Smooth muscle cell (in vitro differentiated cells): ENCODE measurements around the gene ATP8B4. TPM values are rescaled to one million over a fixed set of nuclear protein-coding genes. Genes with fewer than 3 reads are reported as not detected.

Source experiments
- DNase-seq: peaks from one replicate; lab custom pipeline; 2025; ENCODE audit not compliant: unreplicated experiment; lab: John Stamatoyannopoulos, UW
- H2AFZ ChIP-seq: fragments of 200-600 bp; sonication (generic); 2 replicates; pipeline ENCODE4 v1.6.0; 2016; ENCODE audit warnings: antibody characterized with exemption, low read depth, mild to moderate bottlenecking
- H3F3A ChIP-seq: fragments of 200-600 bp; sonication (generic); 2 replicates; pipeline ENCODE4 v1.6.0; 2017; ENCODE audit warnings: antibody characterized with exemption, low read depth
- H3K27ac ChIP-seq: fragments of 200-600 bp; sonication (generic); 2 replicates; pipeline ENCODE4 v1.5.1; 2016; ENCODE audit warnings: low read depth, mild to moderate bottlenecking
- H3K27me3 ChIP-seq: fragments of 200-600 bp; sonication (generic); 2 replicates; pipeline ENCODE4 v1.6.1; 2016; ENCODE audit warnings: low read depth, mild to moderate bottlenecking
- H3K36me3 ChIP-seq: fragments of 200-600 bp; sonication (generic); 2 replicates; pipeline ENCODE4 v1.5.1; 2016; ENCODE audit warnings: low read depth
- H3K4me1 ChIP-seq: fragments of 200-600 bp; sonication (generic); 2 replicates; pipeline ENCODE4 v1.5.1; 2016; ENCODE audit warnings: low read depth
- H3K4me2 ChIP-seq: fragments of 200-600 bp; sonication (generic); 2 replicates; pipeline ENCODE4 v1.6.0; 2016; ENCODE audit warnings: mild to moderate bottlenecking
- H3K4me3 ChIP-seq: fragments of 200-600 bp; sonication (generic); 2 replicates; pipeline ENCODE4 v1.5.1; 2016; ENCODE audit warnings: mild to moderate bottlenecking
- H3K79me2 ChIP-seq: fragments of 200-600 bp; sonication (generic); 2 replicates; pipeline ENCODE4 v1.6.0; 2016; ENCODE audit warnings: low read depth, mild to moderate bottlenecking
- H3K9ac ChIP-seq: fragments of 200-600 bp; sonication (generic); 2 replicates; pipeline ENCODE4 v1.6.0; 2016; ENCODE audit warnings: low read depth
- H3K9me3 ChIP-seq: fragments of 200-600 bp; sonication (generic); replicated peaks from 2 replicates; pipeline ENCODE4 v1.5.1; 2016; ENCODE audit warnings: low read depth
- H4K20me1 ChIP-seq: fragments of 200-600 bp; sonication (generic); 2 replicates; pipeline ENCODE4 v1.6.0; 2016; ENCODE audit warnings: low read depth
- WGBS: methylation state at CpG from one replicate; pipeline ENCODE4 v1.1.7; 2016; ENCODE audit warnings: low lambda C conversion rate; 5-methylcytosine and 5-hydroxymethylcytosine counted together
- polyA plus RNA-seq: library from polyadenylated mRNA; unstranded; fragments of >200 nt; fragmentation: Nextera tagmentation; extraction: Ambion mirVana; gene quantifications from 2 replicates; pipeline ENCODE4 v1.2.1, GENCODE V29; 2016
- total RNA-seq: library from RNA; depleted of rRNA; stranded (reverse); fragments of >200 nt; gene quantifications from 2 replicates; pipeline ENCODE4 v1.2.3, GENCODE V29; 2014
- TF ChIP-seq, protein P1 (sequence below): fragments of 200-600 bp; sonication (generic); IDR thresholded peaks from 2 replicates; pipeline ENCODE4 v1.5.1; 2017; ENCODE audit warnings: borderline replicate concordance, mild to moderate bottlenecking, antibody characterized with exemption; ENCODE audit not compliant: insufficient read depth, poor library complexity, severe bottlenecking

The ATP8B4 gene
- total and polyA plus RNA-seq, 2 experiments from 2014 or later, result 21.7 to 60.5 TPM

GRCh38 chr15:50018491-50018890 is 100.5 kb downstream of the ATP8B4 start:
- Histone ChIP-seq H3K36me3 (no peaks in the 10 kb centered on the region), H3K9ac (no peak overlapping the region), H3K79me2 (no peaks in the 10 kb centered on the region), H3K4me2 (no peak overlapping the region), H4K20me1 (no peaks in the 10 kb centered on the region), H3F3A (no peaks in the 10 kb centered on the region), H2AFZ (no peak overlapping the region), H3K27ac (no peak overlapping the region), H3K4me3 (no peak overlapping the region), H3K4me1 (no peaks in the 10 kb centered on the region), H3K27me3 (no peaks in the 10 kb centered on the region), H3K9me3 (no peaks in the 10 kb centered on the region)
- TF ChIP-seq, protein P1, sequence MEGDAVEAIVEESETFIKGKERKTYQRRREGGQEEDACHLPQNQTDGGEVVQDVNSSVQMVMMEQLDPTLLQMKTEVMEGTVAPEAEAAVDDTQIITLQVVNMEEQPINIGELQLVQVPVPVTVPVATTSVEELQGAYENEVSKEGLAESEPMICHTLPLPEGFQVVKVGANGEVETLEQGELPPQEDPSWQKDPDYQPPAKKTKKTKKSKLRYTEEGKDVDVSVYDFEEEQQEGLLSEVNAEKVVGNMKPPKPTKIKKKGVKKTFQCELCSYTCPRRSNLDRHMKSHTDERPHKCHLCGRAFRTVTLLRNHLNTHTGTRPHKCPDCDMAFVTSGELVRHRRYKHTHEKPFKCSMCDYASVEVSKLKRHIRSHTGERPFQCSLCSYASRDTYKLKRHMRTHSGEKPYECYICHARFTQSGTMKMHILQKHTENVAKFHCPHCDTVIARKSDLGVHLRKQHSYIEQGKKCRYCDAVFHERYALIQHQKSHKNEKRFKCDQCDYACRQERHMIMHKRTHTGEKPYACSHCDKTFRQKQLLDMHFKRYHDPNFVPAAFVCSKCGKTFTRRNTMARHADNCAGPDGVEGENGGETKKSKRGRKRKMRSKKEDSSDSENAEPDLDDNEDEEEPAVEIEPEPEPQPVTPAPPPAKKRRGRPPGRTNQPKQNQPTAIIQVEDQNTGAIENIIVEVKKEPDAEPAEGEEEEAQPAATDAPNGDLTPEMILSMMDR, result no peak
- 88% methylated on average over 5 of the region's 5 CpGs for WGBS
- no peak for DNase-seq

DNA sequence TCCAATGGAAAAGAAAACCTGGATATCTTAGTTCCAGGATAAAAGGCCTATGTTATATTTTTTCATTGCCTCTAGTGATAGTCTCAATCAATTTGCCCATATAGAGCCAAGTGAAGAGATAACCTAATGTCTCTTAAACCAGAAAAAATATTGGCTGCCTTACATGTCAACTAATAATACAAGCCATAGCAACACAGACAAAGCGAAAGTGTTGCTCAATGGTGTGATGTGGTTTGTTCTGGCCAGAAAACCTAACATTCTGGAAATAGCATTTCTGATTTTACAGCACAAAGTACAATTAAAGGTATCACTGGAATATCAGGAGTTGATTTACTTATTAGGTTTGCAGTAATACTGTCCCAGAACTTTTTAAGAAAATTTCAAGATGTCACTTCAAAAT is 101.5 kb downstream of the ATP8B4 start:
- Histone ChIP-seq H3K27me3 (no peaks in the 10 kb centered on the region), H3K9ac (no peak overlapping the region), H3K36me3 (no peaks in the 10 kb centered on the region), H3F3A (no peaks in the 10 kb centered on the region), H3K79me2 (no peaks in the 10 kb centered on the region), H2AFZ (no peak overlapping the region), H3K4me1 (no peaks in the 10 kb centered on the region), H3K4me3 (no peak overlapping the region), H3K4me2 (no peak overlapping the region), H4K20me1 (no peaks in the 10 kb centered on the region), H3K27ac (no peak overlapping the region), H3K9me3 (no peaks in the 10 kb centered on the region)
- TF ChIP-seq, protein P1, result no peak
- DNase-seq, result no peak
- 95% methylated on average over 1 of the region's 1 CpG for WGBS

DNA sequence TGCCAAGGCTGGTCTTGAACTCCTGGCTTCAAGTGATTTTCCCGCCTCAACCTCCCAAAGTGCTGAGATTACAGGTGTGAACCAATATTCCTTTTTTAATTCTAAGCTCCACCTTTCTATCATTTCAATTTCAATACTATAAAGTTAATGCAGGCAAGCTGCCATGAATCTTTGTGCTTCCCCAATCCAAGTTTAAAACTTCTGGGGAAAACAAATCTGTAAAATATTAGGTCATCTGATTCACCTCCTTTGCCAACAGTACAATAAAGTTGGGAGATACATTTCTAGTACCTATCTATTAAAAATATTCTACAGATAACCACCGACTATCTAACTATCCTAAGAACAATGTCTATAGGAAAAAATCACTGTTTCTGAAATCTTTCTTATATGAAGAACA is 102.1 kb downstream of the ATP8B4 start:
- Histone ChIP-seq H3K4me3 (no peak overlapping the region), H3K27ac (no peak overlapping the region), H3K9me3 (no peaks in the 10 kb centered on the region), H3K9ac (no peak overlapping the region), H4K20me1 (no peaks in the 10 kb centered on the region), H2AFZ (no peak overlapping the region), H3K27me3 (no peaks in the 10 kb centered on the region), H3K4me1 (no peaks in the 10 kb centered on the region), H3K4me2 (no peak overlapping the region), H3F3A (no peaks in the 10 kb centered on the region), H3K36me3 (no peaks in the 10 kb centered on the region), H3K79me2 (no peaks in the 10 kb centered on the region)
- TF ChIP-seq, protein P1, result no peak
- DNase-seq, result no peak
- WGBS, result 47% methylated on average over 2 of the region's 2 CpGs

- Histone ChIP-seq H3K4me2 (no peak overlapping the region), H3K27me3 (no peaks in the 10 kb centered on the region), H3K27ac (no peak overlapping the region), H4K20me1 (no peaks in the 10 kb centered on the region), H3K4me3 (no peak overlapping the region), H3K79me2 (no peaks in the 10 kb centered on the region), H3F3A (no peaks in the 10 kb centered on the region), H3K9me3 (no peaks in the 10 kb centered on the region), H3K36me3 (no peaks in the 10 kb centered on the region), H3K4me1 (no peaks in the 10 kb centered on the region), H3K9ac (no peak overlapping the region), H2AFZ (no peak overlapping the region)
- TF ChIP-seq, protein P1, result no peak
- no peak for DNase-seq
Measured at GRCh38 chr15:50012790-50013189, 106.2 kb downstream of the ATP8B4 start.
